ENCODE results near the gene ATF7.
A peak's percentile ranks its signal among the peaks of the same experiment; 100 is the strongest.

Gene ATF7

GRCh38 chr12:53625946-53626701, at the start of gene ATF7:
ATF7 (minus strand) TSS chr12:53626382; CDS start chr12:53601000, 25,382 bp downstream.
- TF ChIP-seq CTCF (IDR thresholded peaks at IDR 0.05; ENCODE audit: low read depth, low read length) = no peak
- DNase-seq (ENCODE audit: extremely low read depth, low read depth) = peak; percentile 96

DNA sequence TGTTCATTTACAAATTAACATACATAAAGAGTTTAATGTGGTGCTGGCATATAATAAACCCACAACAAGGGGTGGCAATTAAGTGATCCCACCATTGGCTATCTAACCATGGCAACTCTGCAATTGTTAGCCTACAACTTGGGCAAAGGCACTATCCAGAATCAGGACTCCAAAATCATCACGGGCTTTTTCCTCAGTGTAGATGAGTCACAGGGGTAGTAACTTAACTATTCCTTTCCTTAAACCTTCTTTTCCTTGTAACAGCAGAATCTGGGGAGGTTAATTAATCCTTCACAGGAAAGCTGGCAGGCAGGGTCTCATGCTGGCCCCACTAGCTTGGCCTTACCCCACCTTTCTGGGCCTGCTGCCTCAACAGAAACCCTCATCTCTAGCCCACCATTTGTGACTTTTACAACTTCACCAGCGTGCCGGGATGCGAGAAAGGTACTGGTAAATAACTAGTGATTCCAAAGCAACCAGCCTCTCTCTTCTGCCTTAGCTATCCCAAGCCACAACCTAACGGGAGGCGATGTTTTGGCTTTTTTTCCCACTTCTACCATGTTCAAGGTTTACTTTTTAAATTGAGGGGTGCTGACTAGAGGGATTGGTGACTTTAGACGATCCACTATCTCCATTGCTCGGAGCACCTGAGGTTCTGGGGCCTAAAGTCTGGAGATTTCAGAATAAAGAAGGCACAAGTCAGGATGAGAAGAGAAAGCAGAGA, 49.0 kb upstream of the ATF7 start:
- no peak for TF ChIP-seq CTCF (IDR thresholded peaks at IDR 0.05; ENCODE audit: low read depth, low read length)
- no peak for DNase-seq (ENCODE audit: extremely low read depth, low read depth)

GRCh38 chr12:53670971-53671370, 44.8 kb upstream of the ATF7 start:
- no peak for DNase-seq (ENCODE audit: extremely low read depth, low read depth)
- TF ChIP-seq CTCF (IDR thresholded peaks at IDR 0.05; ENCODE audit: low read depth, low read length) = no peak

DNA sequence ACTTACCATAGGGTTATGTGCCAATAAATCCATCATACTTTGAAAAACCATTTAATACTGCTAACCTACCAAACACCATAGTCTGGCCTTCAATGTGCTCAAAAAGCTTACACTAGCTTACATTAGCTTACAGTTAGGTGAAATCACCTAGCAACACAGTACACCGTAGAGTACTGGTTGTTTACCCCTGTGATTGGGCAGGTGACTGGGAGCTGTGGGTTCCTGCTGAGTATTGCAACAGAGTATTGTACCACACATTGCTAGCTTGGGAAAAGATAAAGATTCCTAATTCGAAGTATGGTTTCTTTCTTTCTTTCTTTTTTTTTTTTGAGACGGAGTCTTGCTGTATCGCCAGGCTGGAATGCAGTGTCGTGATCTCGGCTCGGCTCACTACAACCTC, 44.1 kb upstream of the ATF7 start:
- DNase-seq (ENCODE audit: extremely low read depth, low read depth) = no peak
- TF ChIP-seq CTCF (IDR thresholded peaks at IDR 0.05; ENCODE audit: low read depth, low read length) = no peak

- DNase-seq (ENCODE audit: extremely low read depth, low read depth) = no peak
- no peak for TF ChIP-seq CTCF (IDR thresholded peaks at IDR 0.05; ENCODE audit: low read depth, low read length)
These were observed 40.9 kb upstream of the ATF7 start for GRCh38 chr12:53667080-53667479.

- DNase-seq (ENCODE audit: extremely low read depth, low read depth) = no peak
- TF ChIP-seq CTCF (IDR thresholded peaks at IDR 0.05; ENCODE audit: low read depth, low read length) = no peak
These were observed 38.8 kb upstream of the ATF7 start for GRCh38 chr12:53664936-53665335.

GRCh38 chr12:53664191-53664590, 38.0 kb upstream of the ATF7 start:
- no peak for TF ChIP-seq CTCF (IDR thresholded peaks at IDR 0.05; ENCODE audit: low read depth, low read length)

More at GRCh38 chr12:53664191-53664590, 38.0 kb upstream of the ATF7 start:
- DNase-seq (ENCODE audit: extremely low read depth, low read depth) = no peak

Measured in AG09319 (cell line).